Measurements from ENCODE around the gene PODN.

GRCh38 chr1:53076721-53077598 lies 14.9 kb downstream of the PODN start:
- no peak for TF ChIP-seq EP300 (IDR thresholded peaks at IDR 0.05)
- TF ChIP-seq CTCF (IDR thresholded peaks at IDR 0.05), result no peak
- no peak for TF ChIP-seq POLR2A (IDR thresholded peaks at IDR 0.05; ENCODE audit: low read depth)

Data from esophagus muscularis mucosa (tissue), 4 donors.